Measurements from ENCODE around the gene KLHL6.
"Not testable (repeated sequence)": the region's sequence is repeated elsewhere in the genome, so short reads cannot be mapped to it uniquely, and the experiment has no call there.

KLHL6 gene

DNA sequence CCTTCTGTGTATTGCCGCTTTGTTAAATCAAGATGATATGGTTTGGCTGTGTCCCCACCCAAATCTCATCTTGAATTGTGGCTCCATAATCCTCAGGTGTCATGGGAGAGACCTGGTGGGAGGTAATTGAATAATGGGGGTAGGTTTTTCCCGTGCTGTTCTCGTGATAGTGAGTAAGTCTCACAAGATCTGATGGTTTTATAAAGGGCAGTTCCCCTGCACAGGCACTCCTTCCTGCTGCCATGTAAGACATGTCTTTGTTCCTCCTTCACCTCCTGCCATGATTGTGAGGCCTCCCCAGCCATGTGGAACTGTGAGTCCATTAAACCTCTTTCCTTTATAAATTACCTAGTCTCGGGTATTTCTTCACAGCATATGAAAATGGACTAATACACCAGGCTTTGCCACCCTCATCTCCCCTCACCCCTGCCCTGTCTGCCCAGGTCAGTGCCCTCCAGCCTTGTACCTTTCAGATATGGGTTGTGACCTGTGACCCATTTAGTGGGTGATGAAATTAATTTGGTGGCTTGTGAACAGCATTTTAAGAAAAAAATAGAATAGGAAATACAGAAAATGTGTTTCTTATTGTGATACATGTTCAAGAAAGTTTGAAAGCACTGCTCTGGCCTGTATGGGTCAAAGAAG, 71.0 kb downstream of the KLHL6 start:
- DNase-seq, result no peak

DNA sequence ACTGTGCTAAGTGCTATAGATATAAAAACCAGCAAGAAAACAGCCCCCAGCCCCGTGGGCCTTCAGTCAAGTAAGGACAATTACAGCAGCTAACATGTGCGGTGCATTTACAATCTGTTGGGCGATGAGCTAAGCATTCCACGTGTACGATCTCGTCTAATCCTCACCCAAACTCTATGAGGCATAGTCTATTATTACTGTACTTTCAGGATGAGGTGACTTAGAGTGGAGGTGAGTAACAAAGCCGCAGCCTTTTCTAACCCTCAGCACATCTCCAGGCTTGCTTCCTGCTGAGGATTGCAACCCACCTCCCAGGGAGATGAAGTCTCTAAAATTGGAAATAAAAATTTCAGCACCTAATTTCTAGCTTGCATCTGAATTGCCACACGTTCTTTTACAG, 73.9 kb downstream of the KLHL6 start:
- no peak for DNase-seq

DNA sequence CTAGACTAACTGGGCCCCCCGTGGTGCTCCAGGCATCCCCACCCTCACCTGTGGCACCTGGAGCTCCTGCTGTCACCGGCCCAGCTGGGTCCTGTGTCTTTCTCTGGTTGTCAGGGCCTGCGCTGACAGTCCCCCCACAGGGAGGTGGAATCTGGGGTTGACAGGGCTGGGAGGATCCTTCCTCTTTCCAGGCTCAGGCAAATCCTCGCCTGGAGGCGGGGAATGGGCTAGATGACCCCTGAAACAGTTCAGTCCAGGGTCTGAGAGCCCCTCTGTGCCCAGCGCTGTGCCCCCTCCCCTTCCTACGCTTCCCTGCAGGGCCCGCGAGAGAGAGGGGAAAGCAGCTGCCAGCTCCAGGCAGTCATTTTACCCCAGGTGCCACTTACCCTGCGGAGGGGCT, 77.0 kb downstream of the KLHL6 start:
- DNase-seq, result no peak

DNA sequence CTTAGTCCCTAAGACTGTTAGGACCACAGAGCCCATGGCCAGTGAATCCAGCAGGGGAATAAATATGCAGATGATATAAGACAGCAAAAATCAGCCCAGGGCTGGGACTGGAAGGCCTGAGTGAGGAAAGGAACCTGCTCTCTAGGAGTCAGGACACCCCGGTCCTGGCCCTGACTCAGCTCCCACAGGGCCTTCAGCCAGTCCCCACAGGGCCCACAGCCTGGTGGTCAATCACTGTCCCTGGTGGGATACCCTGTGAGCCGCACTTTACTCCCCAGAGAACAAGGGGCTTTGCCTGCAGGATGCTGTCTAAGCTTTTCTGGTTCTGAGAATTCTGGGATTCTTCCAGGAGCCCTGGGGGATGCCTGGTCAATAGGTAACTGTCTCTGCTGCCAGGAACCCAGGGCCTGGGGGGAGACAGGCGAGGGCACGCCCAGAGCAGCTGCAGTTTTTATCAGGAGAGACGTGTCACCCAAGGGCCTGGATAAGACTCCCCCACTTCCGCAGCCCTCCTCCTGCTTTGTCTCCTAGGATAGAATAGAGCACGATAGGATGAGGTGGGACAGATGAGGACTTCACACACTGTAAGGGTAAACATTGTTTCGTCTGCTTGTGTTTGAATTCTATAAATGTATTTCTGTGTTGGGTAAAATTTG, 77.6 kb downstream of the KLHL6 start:
- DNase-seq, result peak; percentile 65

DNA sequence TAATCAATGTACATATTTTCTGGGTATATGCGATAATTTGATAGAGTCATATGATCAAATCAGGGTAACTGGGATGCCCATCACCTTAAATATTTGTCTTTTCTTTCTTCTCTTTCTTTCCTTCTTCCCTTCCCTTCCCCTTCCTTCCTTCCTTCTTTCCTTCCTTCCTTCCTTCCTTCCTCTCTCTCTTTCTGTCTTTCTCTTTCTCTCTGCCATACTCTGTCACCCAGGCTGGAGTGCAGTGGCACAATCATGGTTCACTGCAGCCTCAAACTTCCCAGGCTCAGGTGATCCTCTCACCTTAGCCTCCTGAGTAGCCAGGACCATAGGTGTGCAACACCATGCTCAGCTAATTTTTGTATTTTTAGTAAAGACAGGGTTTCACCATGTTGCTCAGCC, 79.7 kb downstream of the KLHL6 start:
- not testable (repeated sequence) for DNase-seq

DNA sequence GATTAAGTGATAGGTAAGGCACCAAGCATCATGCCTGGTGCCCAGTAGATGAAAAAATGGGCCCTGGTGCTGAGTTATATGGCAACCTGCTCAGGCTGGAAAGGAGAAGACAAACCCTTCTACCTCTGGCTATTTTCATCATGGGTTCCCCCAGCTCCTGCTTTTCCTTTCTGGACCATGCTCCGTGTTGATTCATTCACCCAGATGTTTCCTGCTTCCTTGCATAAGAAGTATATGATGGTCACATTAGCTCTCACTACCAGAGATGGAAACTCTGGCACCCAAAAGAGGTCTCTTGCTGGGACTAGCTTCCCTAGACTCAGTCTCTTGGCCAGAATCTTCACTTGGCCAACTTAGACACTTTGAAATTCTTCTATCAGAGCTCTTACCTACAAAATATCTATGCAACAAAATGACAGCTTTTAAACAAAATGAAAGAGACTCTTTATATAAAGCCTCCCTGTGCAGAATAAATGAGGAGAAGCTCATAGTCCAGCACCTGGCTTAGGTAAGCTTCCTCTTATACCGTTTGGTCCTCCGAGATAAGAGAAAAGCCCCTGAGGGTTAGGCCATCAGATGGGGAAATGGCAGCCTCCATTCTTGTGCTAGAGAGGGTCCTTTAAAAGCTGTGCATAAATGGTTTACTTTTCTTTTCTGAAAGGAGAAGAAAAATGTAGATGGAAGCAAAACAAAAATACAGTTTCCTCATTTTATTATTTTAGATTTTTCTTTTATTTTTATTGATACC, 80.3 kb downstream of the KLHL6 start:
- no peak for DNase-seq

DNA sequence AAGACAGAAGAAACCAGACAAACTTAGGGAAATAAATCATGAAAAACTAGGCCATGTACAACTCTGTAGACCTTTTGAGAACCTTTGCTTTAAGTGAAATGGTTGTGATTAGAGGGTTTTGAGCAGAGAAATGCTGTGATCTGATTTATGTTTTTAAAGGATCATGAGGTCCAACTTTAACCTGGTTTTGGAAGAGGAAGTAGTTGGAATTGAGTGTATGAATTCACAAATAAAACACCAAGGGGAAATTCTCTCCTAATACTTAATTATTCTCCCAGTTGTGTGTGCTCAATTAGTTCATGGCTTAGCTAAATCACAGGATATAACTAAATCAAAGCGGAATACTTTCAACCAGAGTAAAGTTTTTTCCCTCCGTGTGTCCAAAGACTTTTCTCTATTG, 81.5 kb downstream of the KLHL6 start:
- no peak for DNase-seq

DNA sequence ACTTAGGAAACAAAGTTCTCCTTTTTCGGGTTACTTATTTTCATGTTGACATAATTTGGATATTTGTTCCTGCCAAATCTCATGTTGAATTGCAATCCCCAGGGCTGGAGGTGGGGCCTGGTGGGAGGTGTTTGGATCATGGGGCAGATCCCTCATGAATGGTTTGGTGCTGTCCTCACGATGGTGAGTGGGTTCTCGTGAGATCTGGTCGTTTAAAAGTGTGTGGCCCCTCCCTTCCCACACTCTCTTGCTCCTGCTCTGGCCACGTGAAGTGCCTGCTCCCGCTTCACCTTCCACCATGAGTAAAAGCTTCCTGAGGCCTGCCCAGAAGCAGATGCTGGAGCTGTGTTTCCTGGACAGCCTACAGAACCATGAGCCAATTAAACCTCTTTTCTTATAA, 83.4 kb downstream of the KLHL6 start:
- no peak for DNase-seq

DNA sequence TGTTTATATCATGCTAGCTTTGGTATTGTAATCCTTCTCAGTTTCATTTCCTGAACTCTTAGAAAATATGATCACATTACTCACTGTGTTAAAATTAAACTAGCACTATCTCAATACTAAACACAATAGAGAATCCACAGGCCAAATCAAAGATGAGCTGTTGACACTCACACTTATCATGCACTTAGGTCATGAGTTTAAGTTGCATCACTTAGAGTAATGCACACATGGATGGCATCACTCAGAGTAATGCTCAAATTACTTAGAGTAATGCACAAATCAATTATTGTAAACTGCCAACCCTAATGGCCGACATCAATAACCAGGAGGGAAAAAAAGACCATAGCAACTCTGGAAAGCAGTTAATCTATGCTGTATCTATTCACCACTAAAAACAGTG, 87.1 kb downstream of the KLHL6 start:
- DNase-seq, result no peak

DNA sequence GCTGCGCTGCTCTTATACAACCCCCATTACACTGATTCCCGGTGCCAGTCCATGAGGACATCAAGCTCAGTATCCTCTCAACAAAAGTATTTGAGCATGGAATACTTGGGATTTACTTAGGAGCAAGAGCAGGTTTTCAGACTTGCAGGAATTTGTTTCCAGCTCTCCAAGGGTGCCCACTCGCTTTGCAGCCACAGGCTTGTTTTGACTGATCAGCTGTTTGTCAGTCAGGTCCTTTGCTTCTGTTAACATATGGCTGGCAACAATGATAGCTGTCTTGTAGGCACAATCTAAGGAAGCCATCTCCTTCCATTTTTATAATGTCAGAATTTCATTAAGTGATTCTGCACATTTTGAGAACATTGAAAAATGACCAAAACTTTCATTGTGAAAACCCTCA, 88.9 kb downstream of the KLHL6 start:
- DNase-seq, result no peak

DNA sequence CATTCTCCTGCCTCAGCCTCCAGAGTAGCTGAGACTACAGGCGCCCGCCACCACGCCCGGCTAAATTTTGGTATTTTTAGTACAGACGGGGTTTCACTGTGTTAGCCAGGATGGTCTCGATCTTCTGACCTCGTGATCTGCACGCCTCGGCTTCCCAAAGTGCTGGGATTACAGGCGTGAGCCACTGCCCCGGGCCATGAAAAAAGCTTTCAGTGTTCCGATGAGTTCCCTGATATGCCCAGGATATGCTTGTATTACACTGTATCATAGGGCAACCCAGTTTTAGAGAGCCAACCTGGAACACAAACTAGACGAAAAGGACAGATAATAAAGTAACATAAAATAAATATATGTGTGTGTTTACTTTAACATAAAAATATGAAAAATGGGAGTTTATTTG, 89.8 kb downstream of the KLHL6 start:
- DNase-seq, result not testable (repeated sequence)

DNA sequence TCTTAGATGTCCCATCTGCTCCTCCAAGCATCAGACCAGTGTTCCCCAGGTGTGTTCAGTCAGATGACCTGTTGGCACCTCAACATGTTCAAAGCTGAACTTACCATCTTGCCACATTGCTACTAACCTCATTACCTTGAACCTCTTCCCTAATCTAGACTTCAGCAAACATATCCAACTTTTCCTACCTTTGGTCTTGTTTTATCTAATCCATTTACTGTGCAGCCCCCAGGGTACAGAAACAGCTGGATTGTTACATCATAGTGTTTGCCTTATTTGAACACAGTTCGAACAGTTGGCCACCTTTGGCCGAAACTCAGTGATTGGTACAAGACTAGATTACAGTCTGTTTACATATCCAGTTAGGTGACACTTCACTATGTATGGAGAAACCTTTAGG, 91.0 kb downstream of the KLHL6 start:
- DNase-seq, result no peak

DNA sequence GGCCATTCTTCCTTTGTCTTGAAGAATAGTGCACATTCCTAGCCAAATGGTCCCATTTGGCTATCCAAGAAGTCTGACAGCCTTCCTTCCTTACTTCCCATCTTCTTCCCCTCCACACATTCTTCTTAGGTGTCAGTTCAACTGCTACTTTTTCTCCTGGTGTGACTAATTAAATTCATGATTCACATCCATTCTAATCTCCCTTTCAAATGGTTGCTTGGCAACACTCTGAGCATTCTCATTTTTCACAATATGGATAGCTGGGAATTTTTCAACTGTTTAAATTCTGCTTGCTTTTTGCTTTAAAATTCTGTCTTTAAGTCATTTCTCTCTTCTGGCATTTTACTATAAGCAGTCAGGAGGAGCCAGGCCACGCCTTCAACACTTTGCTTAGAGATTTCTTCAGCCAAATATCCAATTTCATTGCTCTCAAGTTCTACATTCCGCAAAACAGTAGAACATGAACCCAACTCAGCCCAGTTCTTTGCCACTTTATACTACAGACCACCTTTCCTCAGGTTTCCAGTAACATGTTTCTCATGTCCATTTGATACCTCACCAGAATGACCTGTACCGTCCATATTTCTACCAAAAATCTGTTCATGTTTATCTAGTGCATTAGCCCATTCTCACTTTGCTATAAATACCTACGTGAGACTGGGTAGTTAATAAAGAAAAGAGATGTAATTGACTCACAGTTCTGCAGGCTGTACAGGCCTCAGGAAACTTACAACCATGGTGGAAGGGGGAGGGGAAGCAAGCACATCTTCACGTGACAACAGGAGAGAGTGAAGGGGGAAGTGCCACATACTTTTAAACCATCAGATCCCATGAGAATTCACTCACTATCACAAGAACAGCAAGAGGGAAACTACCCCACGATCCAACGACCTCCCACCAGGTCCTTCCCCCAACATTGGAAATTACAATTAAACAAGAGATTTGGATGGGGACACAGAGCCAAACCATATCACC, 95.1 kb downstream of the KLHL6 start:
- DNase-seq, result no peak

DNA sequence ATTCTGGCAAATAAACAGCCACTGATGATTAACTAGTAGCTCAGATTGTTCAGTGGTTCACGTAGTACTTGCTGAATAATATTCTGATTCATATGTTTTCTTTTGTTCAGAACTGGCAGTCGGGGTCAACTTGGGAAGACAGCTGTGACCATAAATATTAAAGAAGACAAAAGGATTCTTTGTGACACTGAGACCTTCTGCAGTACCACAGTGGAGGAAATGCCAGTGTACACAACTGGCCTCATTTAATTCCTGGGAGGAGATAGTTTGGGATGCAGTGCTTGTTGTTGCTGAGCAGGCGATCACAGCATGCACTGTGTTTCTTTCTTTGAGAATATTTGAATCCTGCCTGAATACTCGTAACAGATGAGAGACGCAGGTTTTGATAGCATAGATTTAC, 100.4 kb downstream of the KLHL6 start:
- no peak for DNase-seq

DNA sequence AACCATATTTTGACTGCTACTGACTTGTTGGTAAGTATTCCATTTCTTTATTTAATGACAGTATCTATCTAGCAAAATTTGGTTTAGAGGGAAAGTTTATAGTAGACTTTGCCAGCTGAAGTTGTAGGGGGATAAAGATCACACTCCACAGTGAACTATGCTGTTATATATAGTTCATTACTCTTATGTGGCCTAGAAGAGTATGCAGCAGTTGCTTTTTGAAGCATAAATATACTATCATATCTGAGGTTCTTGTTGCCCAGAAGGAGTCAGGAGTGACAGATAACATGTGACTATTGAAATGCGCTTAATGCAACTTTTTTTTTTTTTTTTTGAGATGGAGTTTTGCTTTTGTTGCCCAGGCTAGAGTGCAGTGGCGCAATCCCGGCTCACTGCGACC, 101.4 kb downstream of the KLHL6 start:
- no peak for DNase-seq

DNA sequence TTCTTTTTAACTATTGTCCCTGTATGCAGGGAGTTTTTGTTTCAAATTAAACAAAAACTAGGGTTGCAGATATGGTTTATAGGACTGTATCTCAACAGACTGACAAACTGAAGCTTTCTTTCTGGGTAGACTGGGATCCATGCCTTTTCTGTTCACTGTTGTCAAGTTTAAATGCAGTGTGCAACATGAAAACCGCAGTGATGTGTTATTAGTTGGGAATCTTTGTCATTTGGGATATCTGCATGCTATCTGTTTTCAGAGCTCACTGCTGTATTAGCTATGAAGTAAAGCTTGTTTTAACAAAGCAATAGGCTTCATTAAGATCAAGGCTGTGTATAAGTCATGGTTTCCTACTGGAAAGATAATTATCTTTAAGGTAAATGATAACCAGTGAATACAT, 105.7 kb downstream of the KLHL6 start:
- no peak for DNase-seq

DNA sequence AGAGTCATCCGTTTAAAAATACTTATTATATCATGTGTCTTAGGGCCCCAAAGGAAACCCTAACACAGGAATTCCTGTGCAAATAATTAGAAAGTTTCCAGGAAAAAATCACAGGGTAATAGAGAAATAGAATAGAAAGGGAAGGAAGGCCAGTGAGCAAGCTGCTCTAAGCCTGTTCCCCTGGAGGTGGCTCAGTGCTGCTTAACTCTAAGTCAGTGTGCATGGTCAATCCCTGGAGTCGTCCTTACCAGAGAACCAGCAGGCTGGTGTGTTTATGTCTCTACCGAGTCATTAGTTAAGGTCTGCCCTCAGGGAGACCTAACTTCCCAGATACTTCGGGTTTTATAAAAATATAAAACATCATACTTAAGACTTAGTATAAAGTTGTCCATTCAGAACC, 106.1 kb downstream of the KLHL6 start:
- DNase-seq, result peak; percentile 13

DNA sequence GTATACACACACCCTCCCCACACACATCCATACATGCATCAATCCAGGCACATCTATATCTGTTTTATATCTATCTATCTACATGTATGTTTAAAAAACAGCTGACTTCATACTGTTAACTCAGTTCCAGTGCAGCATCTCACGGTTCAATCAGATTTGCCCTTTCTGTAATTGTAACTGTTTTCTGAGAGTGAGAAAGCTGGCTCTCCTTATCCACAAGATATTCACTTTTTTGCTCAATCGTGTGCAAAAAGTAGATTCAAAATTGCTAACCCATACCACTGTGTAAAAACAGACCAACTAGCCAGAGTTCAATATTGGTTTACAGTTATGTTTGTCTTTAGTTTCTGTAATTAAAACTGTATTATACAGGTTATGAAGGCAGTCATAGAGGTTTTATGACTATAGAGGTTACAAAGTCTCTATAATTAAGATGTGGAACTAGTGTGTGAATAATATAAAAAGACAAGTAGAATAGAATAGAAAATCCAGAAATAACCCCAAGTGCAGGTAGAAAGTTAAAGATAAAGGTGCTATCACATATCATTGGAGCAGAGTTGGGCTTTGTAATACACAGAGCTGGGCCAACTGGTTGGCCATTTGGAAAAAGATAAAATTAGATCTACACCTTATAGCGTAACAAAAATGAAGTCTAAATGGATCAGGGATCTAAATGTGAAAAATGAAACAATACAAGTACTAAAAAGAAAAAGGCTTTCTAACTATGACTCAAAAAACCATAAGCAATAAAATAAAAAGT, 107.0 kb downstream of the KLHL6 start:
- DNase-seq, result no peak

DNA sequence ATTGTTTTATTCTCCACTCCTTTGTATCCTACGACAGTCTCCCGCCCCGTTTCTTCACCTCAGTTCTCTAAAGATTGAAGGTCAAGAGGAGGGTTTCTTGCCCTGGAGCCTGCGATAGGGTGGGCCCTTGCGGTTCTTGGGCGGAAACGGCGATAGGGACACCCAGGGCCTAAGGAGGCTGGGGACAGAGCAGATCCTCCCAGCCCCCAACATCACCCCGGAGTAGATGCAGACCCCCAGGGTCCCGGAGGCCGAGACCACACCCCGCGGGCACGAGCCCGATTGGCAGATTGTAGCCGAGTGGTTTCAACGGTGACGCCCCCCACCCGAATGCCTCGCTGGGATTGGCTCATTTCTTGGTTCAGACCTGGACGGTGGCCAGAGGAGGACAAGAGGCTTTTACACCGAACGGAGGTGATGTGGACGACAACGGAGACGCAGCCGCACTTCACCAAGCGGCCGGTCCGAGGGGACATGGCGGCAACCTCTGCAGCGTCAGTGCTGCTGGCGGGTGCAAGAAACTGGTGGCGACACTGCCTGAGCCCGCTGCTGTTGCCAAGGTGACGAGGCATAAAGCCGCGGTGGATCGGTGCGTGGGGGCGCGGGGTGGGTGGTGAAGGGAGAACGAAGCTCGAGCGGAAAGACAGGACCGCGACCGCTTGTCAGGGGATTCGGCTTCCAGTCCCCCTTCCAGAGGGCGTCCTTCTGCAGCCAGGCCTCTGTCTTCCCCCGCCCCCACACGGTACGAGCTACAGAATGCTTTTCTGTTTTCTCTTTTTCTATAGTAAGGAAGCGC, 108.1 kb downstream of the KLHL6 start:
- DNase-seq, result peak; percentile 97

DNA sequence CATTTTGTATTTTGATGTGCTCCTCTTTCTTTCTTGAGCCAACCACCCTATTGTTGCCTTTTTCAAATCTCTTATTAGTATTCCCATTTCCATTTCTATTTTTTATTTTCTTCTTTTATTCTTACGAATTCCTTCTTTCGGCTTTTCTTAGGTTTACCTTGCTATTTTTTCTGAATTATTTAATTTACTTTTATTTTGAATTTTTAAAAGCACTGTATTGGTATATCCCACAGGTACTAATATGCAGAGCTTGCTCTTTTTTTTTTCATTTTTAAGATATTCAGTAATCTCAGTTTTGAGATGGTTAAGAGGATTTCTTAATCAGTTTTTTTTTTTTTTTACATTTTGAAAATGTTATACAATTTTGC, 108.7 kb downstream of the KLHL6 start:
- peak; percentile 53 for DNase-seq

DNA sequence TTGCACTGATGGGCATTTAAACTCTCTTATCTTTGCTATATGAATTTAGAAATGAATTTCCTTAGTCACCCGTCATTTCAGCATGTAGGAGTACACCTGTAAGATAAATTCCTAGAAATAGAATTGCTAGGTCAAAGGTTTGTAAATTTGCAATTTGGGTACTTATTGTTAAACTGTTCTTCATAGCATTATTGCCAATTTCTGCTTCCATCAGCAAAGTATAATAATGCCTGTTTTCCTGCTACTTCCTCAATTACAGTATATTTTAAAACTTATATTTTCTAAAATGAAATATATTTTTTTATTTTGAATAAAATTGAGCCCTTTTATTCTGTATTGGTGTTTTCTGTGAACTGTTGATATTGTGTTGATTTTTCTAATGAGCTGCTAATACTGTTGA, 110.8 kb downstream of the KLHL6 start:
- DNase-seq, result no peak
